ENCODE results near the gene BRIP1.

DNA sequence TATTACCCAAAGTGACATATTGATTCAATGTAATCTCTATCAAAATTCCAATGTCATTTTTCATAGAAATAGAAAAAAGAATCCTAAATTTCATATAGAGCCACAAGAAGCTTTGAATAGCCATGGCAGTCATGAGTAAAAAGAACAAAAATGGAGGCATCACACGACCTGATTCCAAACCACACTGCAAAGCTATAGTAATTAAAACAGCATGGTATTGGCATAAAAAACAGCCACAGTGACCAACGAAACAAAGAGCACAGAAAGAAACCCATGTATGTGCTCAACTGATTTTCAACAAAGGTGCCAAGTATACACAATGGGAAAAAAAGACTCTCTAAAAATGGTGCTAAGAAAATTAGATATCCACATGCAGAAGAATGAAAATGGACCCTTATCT lies 101.5 kb downstream of the BRIP1 start:
- TF ChIP-seq, protein P1, sequence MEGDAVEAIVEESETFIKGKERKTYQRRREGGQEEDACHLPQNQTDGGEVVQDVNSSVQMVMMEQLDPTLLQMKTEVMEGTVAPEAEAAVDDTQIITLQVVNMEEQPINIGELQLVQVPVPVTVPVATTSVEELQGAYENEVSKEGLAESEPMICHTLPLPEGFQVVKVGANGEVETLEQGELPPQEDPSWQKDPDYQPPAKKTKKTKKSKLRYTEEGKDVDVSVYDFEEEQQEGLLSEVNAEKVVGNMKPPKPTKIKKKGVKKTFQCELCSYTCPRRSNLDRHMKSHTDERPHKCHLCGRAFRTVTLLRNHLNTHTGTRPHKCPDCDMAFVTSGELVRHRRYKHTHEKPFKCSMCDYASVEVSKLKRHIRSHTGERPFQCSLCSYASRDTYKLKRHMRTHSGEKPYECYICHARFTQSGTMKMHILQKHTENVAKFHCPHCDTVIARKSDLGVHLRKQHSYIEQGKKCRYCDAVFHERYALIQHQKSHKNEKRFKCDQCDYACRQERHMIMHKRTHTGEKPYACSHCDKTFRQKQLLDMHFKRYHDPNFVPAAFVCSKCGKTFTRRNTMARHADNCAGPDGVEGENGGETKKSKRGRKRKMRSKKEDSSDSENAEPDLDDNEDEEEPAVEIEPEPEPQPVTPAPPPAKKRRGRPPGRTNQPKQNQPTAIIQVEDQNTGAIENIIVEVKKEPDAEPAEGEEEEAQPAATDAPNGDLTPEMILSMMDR (IDR thresholded peaks at IDR 0.05) = no peak
- no peak for TF ChIP-seq ZFX (IDR thresholded peaks at IDR 0.05; ENCODE audit: borderline replicate concordance)
